Activated CD4-positive, alpha-beta T cell treated with anti-CD3 and anti-CD28 coated beads, Interleukin-2, amount 50 U/mL, for 1 hour (primary cell): ENCODE measurements around the gene AVEN.

Experiments used
- DNase-seq: peaks from one replicate; pipeline ENCODE4 v3.0.0-alpha.2; 2020

AVEN gene

GRCh38 chr15:33980159-33980558 lies 58.8 kb downstream of the AVEN start:
- DNase-seq, result no peak

- DNase-seq, result no peak
These were observed 63.9 kb downstream of the AVEN start for GRCh38 chr15:33975022-33975565.

- no peak for DNase-seq
These were observed 67.2 kb downstream of the AVEN start for GRCh38 chr15:33971811-33972210.

- DNase-seq, result no peak
These were observed 70.2 kb downstream of the AVEN start for GRCh38 chr15:33968821-33969220.

GRCh38 chr15:33968224-33968623 lies 70.8 kb downstream of the AVEN start, which contains the start of gene CHRM5:
Gene CHRM5 (plus strand): TSS chr15:33968497. CDS start chr15:34062718, 94,221 bp downstream.
- no peak for DNase-seq

GRCh38 chr15:33964665-33965040 lies 74.4 kb downstream of the AVEN start:
- DNase-seq, result no peak

- no peak for DNase-seq
These were observed 75.0 kb downstream of the AVEN start for GRCh38 chr15:33963831-33964664.

GRCh38 chr15:33960549-33960935 lies 78.5 kb downstream of the AVEN start:
- DNase-seq, result no peak

GRCh38 chr15:33959844-33960548 lies 79.0 kb downstream of the AVEN start:
- DNase-seq, result no peak

- DNase-seq, result no peak
These were observed 82.6 kb downstream of the AVEN start for GRCh38 chr15:33956397-33956796.

GRCh38 chr15:33955945-33956344 lies 83.1 kb downstream of the AVEN start:
- DNase-seq, result no peak

- DNase-seq, result no peak
These were observed 92.9 kb downstream of the AVEN start for GRCh38 chr15:33946152-33946551.

GRCh38 chr15:33941279-33942063 lies 97.5 kb downstream of the AVEN start:
- no peak for DNase-seq

- no peak for DNase-seq
These were observed 104.1 kb downstream of the AVEN start for GRCh38 chr15:33934921-33935320.

- DNase-seq, result no peak
These were observed 104.6 kb downstream of the AVEN start for GRCh38 chr15:33934396-33934795.

- DNase-seq, result no peak
These were observed 106.3 kb downstream of the AVEN start for GRCh38 chr15:33932734-33933133.

- no peak for DNase-seq
These were observed 112.7 kb downstream of the AVEN start for GRCh38 chr15:33926260-33926659.

- no peak for DNase-seq
These were observed 115.6 kb downstream of the AVEN start for GRCh38 chr15:33923446-33923845.

- no peak for DNase-seq
These were observed 123.2 kb downstream of the AVEN start for GRCh38 chr15:33915571-33916407.

GRCh38 chr15:33913459-33913858 lies 125.5 kb downstream of the AVEN start:
- DNase-seq, result no peak

- DNase-seq, result no peak
These were observed 126.7 kb downstream of the AVEN start for GRCh38 chr15:33912326-33912725.

GRCh38 chr15:33910741-33911140 lies 128.3 kb downstream of the AVEN start:
- no peak for DNase-seq
